ENCODE results near the gene SLC24A4. TPM values are rescaled to one million over a fixed set of nuclear protein-coding genes. Genes with fewer than 3 reads are reported as not detected.

The SLC24A4 gene
- total and polyA plus RNA-seq, 2 of the 4 experiments (the other 2 are of a cell fraction): not detected

DNA sequence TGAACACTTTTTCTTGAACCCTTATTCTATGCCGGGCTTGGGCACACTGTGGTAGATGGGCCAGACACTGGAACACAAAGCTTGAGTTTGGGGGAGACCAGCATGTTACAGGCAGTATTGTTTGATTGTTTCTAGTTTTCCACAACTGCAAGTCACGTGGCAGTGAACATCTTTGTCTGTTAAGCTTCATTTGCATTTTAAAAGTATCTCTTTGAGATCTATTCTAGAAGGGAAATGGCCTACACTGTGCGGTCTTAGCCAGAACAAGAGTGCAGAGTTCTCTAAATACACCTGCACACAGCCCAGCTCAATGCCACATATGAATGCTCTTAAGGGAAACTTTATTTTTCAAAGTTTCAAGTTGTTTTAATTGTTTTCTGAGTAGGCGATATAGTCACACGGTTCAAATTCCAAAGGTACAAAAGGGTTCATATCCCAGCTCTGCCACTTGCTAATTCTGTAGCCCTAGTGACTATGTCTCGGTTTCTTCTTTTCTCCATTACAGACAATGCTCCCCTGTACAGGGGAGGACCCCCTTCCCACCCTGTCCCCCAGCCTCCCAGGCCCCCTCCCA is 215.5 kb downstream of the SLC24A4 start:
- Histone ChIP-seq H3K23ac (ENCODE audit: low read depth, low read length) (no peak overlapping the region), H2BK20ac (ENCODE audit: low read depth, low read length) (no peak overlapping the region), H3K27me3 (ENCODE audit: control insufficient read depth, insufficient read depth, low read length) (no peaks in the 10 kb centered on the region), H4K5ac (ENCODE audit: low read depth, low read length) (no peak overlapping the region), H2AK9ac (replicated peaks; ENCODE audit: low read depth, low read length, poor library complexity) (no peak overlapping the region), H2BK15ac (ENCODE audit: low read depth, low read length) (no peak overlapping the region; the same call in 2 of the 3 replicates), H2BK5ac (ENCODE audit: low read depth, low read length, poor library complexity, severe bottlenecking) (no peak overlapping the region), H2BK120ac (ENCODE audit: low read depth, low read length) (no peak overlapping the region), H3K27ac (ENCODE audit: insufficient read depth, low read length) (no peak overlapping the region), H3K56ac (ENCODE audit: extremely low read depth, insufficient read depth, low read length) (no peak overlapping the region), H4K8ac (ENCODE audit: low read depth in 2 of 2, low read length in 2 of 2) (no peak overlapping the region), H3K4ac (ENCODE audit: low read depth, low read length) (no peak overlapping the region), H3K9me1 (ENCODE audit: insufficient read depth, low read length) (peaks cover 20% of the 10 kb centered on the region), H3K4me3 (ENCODE audit: insufficient read depth, low read depth, low read length) (no peak overlapping the region), H3K79me1 (ENCODE audit: low read depth in 1 of 2, low read length in 2 of 2) (peaks cover 33 to 64% of the 10 kb centered on the region in 2 experiments), H3K4me2 (ENCODE audit: low read depth, low read length) (no peak overlapping the region), H4K20me1 (ENCODE audit: insufficient read depth, low read length) (peaks cover 16% of the 10 kb centered on the region), H3K9me3 (ENCODE audit: control insufficient read depth, insufficient read depth, low read length) (no peaks in the 10 kb centered on the region), H2AFZ (replicated peaks; ENCODE audit: low read length, poor library complexity) (no peak overlapping the region), H2AK5ac (ENCODE audit: low read depth, low read length) (peak overlapping the region; percentile 79), H3K18ac (ENCODE audit: low read depth, low read length) (no peak overlapping the region), H3K36me3 (ENCODE audit: control insufficient read depth, insufficient read depth, low read length) (no peaks in the 10 kb centered on the region), H3K4me1 (ENCODE audit: control insufficient read depth, insufficient read depth, low read length) (peaks cover 17% of the 10 kb centered on the region), H4K91ac (ENCODE audit: insufficient read depth, low read depth, low read length) (no peak overlapping the region), H3K9ac (ENCODE audit: low read depth, low read length) (no peak overlapping the region), H3K14ac (replicated peaks; ENCODE audit: low read depth, low read length) (peak overlapping the region; percentile 5)
- intact Hi-C loops (cut with micrococcal nuclease) (no loop called here), in situ Hi-C loops (cut with MboI; ENCODE audit: low sequenced_read_pairs) (no loop called here), dilution Hi-C loops (cut with HindIII; ENCODE audit: low sequenced_read_pairs, unreplicated experiment) (no loop called here)
- ChIA-PET POLR2A (ENCODE audit: unreplicated experiment) (no interaction called here), CTCF (no interaction called here)
- no peak for ATAC-seq (ENCODE audit: low read depth)
- no CpG with 5 or more reads among the region's 6 CpGs for whole genome bisulfite sequencing, 2 experiments (ENCODE audit: extremely low coverage in 2 of 2, insufficient read length in 1 of 2)
- TF ChIP-seq RFX5 (IDR thresholded peaks at IDR 0.05; ENCODE audit: low read depth, low read length) (no peak), CTCF (conservative IDR thresholded peaks at IDR 0.05; ENCODE audit: low read depth, low read length) (no peak)
- BruUV-seq (replicated peaks): no TSS peak
- DNase-seq: no peak

Data from IMR-90 (cell line).